DOHH2 (cell line): Measurements from ENCODE around the gene LCP2.

Experiments
- EZH2phosphoT487 ChIP-seq: fragments of 200-600 bp; sonication (generic); IDR thresholded peaks from 2 replicates; pipeline ENCODE4 v1.6.1; 2017; ENCODE audit warnings: borderline replicate concordance, mild to moderate bottlenecking, antibody characterized with exemption, low read length, moderate library complexity, mixed read lengths
- TF ChIP-seq, protein P1 (sequence below): fragments of 200-600 bp; sonication (generic); IDR thresholded peaks from one replicate; pipeline ENCODE4 v1.5.1; 2014; ENCODE audit warnings: antibody characterized with exemption, mild to moderate bottlenecking, low read depth, low read length; ENCODE audit not compliant: poor library complexity, severe bottlenecking

DNA sequence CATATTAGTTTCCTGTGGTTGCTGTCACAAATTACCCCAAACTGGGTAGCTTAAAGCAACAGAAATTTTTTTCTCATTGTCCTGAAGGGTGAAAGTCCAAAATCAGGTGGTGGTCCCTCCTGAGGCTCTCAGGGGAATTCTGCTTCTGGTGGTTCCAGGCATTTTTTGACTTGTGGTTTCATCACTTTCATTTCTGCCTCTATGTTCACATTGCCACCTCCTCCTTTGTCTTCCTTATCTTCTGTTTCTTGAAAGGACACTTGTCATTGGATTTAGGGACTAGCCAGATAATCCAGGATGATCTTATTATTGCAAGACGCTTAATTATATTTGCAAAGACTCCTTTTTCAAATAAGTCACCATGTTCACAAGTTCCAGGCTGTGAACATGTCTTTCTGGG is 48.4 kb upstream of the LCP2 start:
- TF ChIP-seq, protein P1, sequence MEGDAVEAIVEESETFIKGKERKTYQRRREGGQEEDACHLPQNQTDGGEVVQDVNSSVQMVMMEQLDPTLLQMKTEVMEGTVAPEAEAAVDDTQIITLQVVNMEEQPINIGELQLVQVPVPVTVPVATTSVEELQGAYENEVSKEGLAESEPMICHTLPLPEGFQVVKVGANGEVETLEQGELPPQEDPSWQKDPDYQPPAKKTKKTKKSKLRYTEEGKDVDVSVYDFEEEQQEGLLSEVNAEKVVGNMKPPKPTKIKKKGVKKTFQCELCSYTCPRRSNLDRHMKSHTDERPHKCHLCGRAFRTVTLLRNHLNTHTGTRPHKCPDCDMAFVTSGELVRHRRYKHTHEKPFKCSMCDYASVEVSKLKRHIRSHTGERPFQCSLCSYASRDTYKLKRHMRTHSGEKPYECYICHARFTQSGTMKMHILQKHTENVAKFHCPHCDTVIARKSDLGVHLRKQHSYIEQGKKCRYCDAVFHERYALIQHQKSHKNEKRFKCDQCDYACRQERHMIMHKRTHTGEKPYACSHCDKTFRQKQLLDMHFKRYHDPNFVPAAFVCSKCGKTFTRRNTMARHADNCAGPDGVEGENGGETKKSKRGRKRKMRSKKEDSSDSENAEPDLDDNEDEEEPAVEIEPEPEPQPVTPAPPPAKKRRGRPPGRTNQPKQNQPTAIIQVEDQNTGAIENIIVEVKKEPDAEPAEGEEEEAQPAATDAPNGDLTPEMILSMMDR = no peak
- no peak for TF ChIP-seq EZH2phosphoT487
